ENCODE measurements around the gene JUND.

The JUND gene

DNA sequence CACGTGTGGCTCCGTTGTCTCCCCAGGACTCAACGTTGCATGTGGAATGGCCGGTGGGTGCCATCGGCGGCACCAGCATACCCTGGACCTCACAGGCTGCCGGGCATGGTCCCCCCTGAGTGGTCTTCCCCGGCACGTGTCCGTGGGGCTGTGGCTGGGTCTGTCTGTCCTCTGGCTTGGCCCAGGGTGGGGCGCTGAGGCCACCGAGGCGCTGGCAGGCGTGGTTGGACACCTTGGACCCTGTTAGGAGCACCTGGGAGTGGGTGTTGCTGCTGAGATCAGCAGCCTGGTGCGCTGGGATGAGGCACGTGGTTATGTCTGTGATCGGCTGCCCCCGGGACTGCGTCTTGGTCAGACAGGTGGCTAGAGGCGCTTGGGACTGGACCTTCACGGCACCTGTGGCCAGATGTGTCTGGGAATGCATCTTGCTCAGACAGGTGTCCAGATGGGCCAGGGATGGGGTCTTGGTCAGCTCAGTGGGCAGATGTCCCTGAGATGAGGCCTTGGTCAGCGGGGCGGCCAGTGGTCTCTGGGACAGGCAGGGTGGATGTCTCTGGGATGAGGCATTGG lies 16.4 kb downstream of the JUND start:
- no peak overlapping the region for H3K4me3 ChIP-seq
- in situ Hi-C loops (cut with MboI; ENCODE audit: low sequenced_read_pairs) = no loop called here
- no peaks in the 10 kb centered on the region for H3K27me3 ChIP-seq (ENCODE audit: low read depth)
- no peaks in the 10 kb centered on the region for H3K36me3 ChIP-seq (replicated peaks)
- H3K9me3 ChIP-seq = no peaks in the 10 kb centered on the region
- DNase-seq (ENCODE audit: low spot score in 2 of 2) = no peak
- H3K4me1 ChIP-seq = no peaks in the 10 kb centered on the region

DNA sequence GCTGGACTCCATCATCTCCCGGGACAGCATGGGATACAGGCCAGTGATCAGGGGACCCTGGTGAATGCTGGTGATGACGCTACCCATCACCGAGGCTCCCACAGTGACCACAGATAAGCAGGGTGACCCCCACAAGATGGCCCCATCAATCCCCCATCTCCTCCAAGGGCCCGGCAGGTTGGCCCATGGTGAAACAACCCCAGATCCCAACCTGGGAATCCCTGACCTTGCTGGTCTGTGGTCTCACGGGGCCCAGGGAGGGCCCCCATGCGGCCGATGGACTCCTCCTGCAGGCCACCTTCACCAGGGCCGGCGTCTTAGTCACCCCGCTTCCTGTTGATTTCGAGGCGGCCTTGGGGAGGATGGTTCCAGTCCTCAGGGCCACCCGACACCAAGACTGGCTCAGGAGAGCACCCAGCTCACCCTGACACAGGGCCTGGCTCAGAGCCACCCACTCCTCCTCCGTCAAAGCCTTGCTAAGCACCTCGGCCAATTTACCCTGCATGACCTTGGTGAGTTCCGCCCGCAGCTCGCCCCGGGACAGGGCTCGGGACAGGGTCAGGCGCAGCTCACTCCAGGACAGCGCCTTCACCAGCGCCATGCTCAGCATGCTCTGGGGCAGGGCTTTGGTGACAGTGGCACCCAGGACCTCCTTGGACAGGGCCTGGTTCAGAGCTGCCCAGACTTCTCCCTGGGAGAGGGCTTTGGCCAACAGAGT lies 17.1 kb downstream of the JUND start:
- Histone ChIP-seq H3K27me3 (ENCODE audit: low read depth) (no peaks in the 10 kb centered on the region), H3K9me3 (no peaks in the 10 kb centered on the region), H3K4me3 (no peak overlapping the region), H3K4me1 (no peaks in the 10 kb centered on the region), H3K36me3 (replicated peaks) (no peaks in the 10 kb centered on the region)
- no peak for DNase-seq (ENCODE audit: low spot score in 2 of 2)
- in situ Hi-C loops (cut with MboI; ENCODE audit: low sequenced_read_pairs) = no loop called here

DNA sequence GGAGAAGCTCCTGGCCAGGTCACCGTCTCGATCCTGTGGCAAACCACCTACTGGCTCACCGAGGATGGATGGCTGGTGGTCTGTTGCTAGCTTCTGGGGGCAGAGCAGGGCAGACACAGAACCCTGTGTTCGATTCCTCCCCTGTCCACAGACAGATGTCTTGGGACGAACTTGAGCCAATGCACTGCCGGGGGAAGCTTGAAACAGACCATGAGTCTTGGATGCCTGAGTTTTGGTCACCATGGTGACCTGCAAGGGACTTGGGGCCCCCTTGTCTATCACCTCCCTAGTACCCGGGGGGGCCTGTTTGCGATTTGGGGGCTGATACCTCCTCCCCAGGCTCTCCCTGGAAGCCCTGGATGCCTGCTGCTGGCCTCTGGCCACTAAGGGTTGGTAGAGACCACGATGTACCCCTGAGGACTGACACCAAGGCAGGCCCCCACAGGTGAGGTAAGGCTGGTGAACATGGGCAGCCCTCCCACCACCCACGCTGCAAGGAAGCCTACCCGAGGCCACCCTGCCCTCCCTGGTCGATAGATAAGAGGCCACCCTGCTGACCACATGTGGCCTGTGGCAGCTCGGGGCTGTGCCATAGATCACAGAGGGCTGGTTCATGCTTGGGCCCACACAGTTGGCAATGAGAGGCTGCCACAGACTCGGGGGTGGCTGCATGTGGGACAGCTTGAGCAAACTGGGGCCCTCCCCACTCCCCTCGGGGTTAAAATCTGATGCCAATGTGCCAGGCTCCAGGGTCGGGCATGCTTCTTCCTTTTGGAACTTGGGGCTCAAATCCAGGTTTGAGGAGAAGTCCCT lies 17.9 kb downstream of the JUND start:
- Histone ChIP-seq H3K4me3 (no peak overlapping the region), H3K27me3 (ENCODE audit: low read depth) (no peaks in the 10 kb centered on the region), H3K9me3 (no peaks in the 10 kb centered on the region), H3K4me1 (no peaks in the 10 kb centered on the region), H3K36me3 (replicated peaks) (no peaks in the 10 kb centered on the region)
- in situ Hi-C loops (cut with MboI; ENCODE audit: low sequenced_read_pairs) = no loop called here
- DNase-seq (ENCODE audit: low spot score in 2 of 2) = no peak

DNA sequence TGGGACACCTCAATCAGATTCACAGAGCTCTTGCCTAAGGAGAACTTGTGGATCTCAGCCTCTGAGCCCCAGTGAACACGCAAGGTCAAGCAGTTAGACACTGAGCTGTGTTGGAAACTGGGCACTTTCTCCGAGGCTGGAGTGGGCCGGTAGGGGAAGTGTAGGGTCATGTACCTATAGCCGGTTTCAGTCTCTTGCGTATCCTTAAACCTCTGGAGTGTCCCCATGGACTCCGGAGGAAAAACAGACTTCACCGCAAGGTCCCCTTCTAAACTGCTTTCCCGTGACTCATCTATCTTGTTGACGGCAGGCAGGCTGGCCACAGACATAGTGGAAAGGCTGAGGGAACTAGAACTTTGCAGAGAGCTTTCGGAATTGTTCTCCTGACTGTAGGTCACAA lies 18.5 kb downstream of the JUND start:
- Histone ChIP-seq H3K27me3 (ENCODE audit: low read depth) (no peaks in the 10 kb centered on the region), H3K4me3 (no peak overlapping the region), H3K4me1 (no peaks in the 10 kb centered on the region), H3K36me3 (replicated peaks) (no peaks in the 10 kb centered on the region), H3K9me3 (no peaks in the 10 kb centered on the region)
- in situ Hi-C loops (cut with MboI; ENCODE audit: low sequenced_read_pairs) = no loop called here
- DNase-seq (ENCODE audit: low spot score in 2 of 2) = no peak

DNA sequence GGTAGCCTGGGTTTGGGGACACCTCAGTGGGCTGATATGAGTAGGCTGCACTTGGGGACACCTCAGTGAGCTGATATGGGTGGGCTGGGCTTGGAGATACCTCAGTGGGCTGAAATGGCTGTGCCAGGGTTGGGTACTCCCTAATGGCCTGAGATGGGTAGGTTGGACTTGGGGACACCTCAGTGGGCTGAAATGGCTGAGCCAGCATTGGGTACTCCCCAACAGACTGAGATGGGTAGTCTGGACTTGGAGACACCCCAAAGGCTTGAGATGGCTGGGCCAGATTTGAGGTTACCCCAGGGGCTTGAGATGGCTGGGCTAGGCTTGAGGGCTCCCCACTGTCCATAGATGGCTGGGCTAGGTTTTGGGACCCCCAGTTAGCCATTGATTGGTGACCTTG lies 19.3 kb downstream of the JUND start:
- H3K4me1 ChIP-seq = no peaks in the 10 kb centered on the region
- in situ Hi-C loops (cut with MboI; ENCODE audit: low sequenced_read_pairs) = no loop called here
- no peaks in the 10 kb centered on the region for H3K36me3 ChIP-seq (replicated peaks)
- DNase-seq (ENCODE audit: low spot score in 2 of 2) = no peak
- no peaks in the 10 kb centered on the region for H3K27me3 ChIP-seq (ENCODE audit: low read depth)
- H3K4me3 ChIP-seq = no peak overlapping the region
- H3K9me3 ChIP-seq = no peaks in the 10 kb centered on the region

DNA sequence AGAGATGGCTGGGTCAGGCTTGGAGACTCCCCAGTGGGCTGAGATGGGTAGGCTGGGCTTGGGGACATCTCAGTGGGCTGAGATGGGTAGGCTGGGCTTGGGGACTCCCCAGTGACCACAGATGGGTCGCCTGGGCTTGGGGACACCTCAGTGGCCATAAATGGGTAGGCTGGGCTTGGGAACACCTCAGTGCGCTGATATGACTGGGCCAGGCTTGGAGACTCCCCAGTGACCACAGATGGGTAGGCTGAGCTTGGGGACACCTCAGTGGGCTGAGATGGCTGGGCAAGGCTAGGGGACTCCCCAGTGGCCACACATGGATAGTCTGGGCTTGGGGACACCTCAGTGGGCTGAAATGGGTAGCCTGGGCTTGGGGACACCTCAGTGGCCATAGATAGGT lies 19.9 kb downstream of the JUND start:
- Histone ChIP-seq H3K27me3 (ENCODE audit: low read depth) (no peaks in the 10 kb centered on the region), H3K4me3 (no peak overlapping the region), H3K9me3 (no peaks in the 10 kb centered on the region), H3K36me3 (replicated peaks) (no peaks in the 10 kb centered on the region), H3K4me1 (no peaks in the 10 kb centered on the region)
- no peak for DNase-seq (ENCODE audit: low spot score in 2 of 2)
- in situ Hi-C loops (cut with MboI; ENCODE audit: low sequenced_read_pairs) = no loop called here

DNA sequence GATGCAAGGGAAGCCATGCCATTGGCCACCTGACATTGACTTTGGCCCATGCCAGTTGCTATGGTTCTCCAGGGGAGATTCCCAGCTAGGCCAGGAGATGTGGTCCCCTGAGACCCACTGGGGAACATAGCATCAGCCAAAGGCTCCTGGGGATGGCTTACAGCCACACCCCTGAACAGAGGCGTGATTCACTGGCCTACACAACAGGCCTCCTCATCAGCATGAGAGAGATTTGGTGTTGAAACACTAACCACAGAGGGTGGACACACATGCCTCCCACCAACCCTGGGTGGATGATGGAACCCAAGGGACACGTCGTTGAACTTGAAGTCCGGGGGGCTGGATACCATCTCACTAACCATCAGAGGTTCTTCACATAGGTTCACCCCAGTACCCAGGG lies 21.5 kb downstream of the JUND start:
- Histone ChIP-seq H3K27me3 (ENCODE audit: low read depth) (peaks cover under 1% of the 10 kb centered on the region; the same call in 1 of the 2 replicates), H3K4me1 (no peaks in the 10 kb centered on the region), H3K9me3 (no peaks in the 10 kb centered on the region), H3K4me3 (no peak overlapping the region), H3K36me3 (replicated peaks) (no peaks in the 10 kb centered on the region)
- in situ Hi-C loops (cut with MboI; ENCODE audit: low sequenced_read_pairs) = loop anchor here (10.0 kb wide), 1 partner anchor 235 kb away; no protein-coding TSS in a partner anchor
- no peak for DNase-seq (ENCODE audit: low spot score in 2 of 2)

DNA sequence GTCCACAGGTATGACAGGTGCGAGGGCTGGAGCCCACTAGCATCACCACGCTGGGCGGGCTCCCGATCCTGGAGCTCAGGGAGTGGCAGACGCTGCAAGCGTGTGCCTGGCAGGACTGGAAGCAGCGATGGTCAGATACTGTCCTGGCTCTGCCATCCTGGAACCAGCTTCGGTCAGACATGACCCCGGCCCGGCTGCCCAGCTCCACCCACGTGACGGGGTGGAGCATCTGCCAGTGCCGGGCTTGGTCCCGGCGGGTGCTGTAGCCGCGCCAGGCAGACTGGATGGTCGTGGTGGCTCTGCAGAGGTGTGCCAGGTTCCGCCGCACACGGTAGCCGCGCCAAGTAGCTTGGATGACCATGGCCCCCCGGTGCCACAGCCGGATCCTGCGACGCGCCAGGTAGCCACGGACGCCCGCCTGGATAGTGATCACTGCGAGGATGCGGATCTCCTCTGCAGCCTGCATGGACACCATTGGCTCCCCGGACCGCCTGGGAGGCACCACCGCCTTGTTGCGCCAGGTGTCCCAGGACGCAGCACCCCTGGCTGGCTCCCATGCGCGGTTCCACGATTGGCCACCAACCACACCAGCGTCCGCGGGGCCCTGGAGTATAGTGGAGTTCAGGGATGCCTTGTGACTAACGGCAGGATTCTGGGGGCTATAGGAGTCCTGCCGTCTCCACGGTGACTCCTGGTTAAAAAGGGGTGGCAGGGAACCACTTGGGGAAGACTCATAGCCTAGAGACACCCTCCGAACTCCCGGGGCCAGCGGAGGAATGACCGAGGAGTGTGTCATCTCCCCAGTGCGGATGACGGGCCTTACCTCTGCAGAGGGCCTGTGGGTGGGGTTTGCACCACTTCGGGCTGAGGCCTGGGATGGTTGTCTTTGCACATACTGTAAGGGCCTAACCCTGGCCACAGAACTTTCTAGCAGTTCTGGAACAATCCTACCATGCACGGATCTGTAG lies 23.6 kb downstream of the JUND start:
- Histone ChIP-seq H3K9me3 (no peaks in the 10 kb centered on the region), H3K36me3 (replicated peaks) (no peaks in the 10 kb centered on the region), H3K4me3 (no peak overlapping the region), H3K27me3 (ENCODE audit: low read depth) (peaks cover 3% of the 10 kb centered on the region; the same call in 1 of the 2 replicates), H3K4me1 (no peaks in the 10 kb centered on the region)
- DNase-seq (ENCODE audit: low spot score in 2 of 2) = no peak
- in situ Hi-C loops (cut with MboI; ENCODE audit: low sequenced_read_pairs) = loop anchor here (10.0 kb wide), 1 partner anchor 233 kb away; no protein-coding TSS in a partner anchor

DNA sequence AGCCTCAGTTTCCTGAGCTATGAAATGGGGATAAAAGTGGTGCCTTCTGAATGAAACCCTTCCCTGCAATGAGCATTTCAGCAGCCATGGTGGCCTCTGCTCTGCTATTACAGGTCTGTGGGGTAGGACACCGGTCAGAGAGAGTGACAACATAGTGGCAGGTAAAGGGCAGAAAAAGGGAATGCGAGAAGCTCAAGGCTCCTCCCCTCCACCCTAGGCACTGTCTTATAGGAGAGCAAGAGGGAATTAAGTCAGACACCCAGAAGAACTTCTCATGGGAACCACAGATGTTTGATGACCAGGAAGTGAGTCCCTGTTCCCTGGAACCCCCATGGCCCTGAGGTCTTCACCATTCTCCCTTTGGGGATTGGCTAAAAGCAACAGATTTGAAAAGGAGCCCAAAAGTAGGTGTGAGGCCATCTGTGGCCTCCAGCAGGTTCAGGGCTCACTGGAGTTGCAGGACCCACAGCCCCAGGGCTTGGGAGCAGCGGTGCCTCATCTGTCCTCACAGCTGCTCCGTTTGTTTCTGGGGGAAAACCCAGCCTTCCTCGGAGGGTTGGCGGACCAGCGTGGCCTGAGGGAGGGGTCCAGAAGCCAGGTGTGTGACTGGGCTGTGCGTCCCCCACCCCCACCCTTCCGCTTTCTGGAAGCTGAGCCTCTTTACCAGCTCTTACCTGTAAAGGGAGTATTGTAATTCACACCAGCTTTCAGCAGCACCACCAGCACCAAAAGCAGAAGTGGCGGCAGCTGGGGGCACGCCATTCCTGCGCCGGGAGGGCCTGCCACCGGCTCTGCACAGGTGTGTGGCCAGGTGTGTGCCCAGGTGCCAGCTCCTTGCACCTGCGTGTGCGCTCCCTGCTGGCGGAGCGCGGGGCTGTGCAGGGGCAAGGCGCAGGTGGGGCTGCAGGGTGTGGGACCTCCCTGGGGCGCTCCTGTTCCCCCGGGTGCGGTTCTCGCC lies 26.6 kb downstream of the JUND start:
- no peaks in the 10 kb centered on the region for H3K36me3 ChIP-seq (replicated peaks)
- DNase-seq (ENCODE audit: low spot score in 2 of 2) = no peak
- H3K27me3 ChIP-seq (ENCODE audit: low read depth) = peaks cover 3% of the 10 kb centered on the region; the same call in 1 of the 2 replicates
- H3K9me3 ChIP-seq = no peaks in the 10 kb centered on the region
- H3K4me1 ChIP-seq = no peaks in the 10 kb centered on the region
- in situ Hi-C loops (cut with MboI; ENCODE audit: low sequenced_read_pairs) = loop anchor here (10.0 kb wide), 1 partner anchor 230 kb away; no protein-coding TSS in a partner anchor
- no peak overlapping the region for H3K4me3 ChIP-seq

DNA sequence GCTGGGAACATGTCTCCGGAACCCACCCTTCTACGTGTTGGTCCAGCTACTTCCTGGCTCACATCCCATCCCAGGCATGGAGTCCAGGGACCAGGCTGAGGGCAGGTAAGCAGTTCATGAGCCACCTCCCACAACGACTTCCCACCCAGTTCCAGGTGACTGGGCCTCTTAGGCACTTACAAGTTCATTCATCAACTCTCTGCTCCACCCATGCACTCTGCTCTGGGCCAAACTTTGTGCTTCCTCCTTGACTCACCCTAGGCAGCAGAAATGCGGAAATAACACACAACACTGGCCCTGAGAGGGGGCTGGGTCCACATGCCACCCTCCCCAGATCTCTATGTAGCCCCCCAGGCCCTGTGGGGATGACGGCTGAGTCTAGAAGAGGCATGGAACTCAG lies 27.7 kb downstream of the JUND start:
- no peak for DNase-seq (ENCODE audit: low spot score in 2 of 2)
- Histone ChIP-seq H3K9me3 (no peaks in the 10 kb centered on the region), H3K27me3 (ENCODE audit: low read depth) (peaks cover 3% of the 10 kb centered on the region; the same call in 1 of the 2 replicates), H3K4me1 (no peaks in the 10 kb centered on the region), H3K36me3 (replicated peaks) (no peaks in the 10 kb centered on the region), H3K4me3 (no peak overlapping the region)
- in situ Hi-C loops (cut with MboI; ENCODE audit: low sequenced_read_pairs) = loop anchor here (10.0 kb wide), 1 partner anchor 229 kb away; no protein-coding TSS in a partner anchor

DNA sequence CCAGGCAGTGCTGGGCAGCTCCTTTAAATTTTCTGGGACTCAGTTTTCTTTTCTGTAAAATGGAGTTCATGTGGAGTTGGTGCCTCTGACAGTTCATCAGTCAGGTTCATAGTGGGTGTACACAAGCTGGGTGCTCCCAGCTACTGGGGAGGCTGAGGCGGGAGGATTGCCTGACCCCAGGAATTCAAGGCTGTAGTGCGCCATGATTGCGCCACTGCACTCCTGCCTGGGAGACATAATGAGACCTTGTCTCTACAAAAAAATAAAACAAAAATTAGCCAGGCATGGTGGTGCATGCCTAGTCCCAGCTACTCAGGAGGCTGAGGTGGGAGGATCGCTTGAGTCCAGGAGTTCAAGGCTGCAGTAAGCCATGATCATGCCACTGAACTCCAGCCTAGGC lies 28.3 kb downstream of the JUND start:
- Histone ChIP-seq H3K4me1 (no peaks in the 10 kb centered on the region), H3K9me3 (no peaks in the 10 kb centered on the region), H3K4me3 (no peak overlapping the region), H3K36me3 (replicated peaks) (no peaks in the 10 kb centered on the region), H3K27me3 (ENCODE audit: low read depth) (peaks cover 3% of the 10 kb centered on the region; the same call in 1 of the 2 replicates)
- in situ Hi-C loops (cut with MboI; ENCODE audit: low sequenced_read_pairs) = loop anchor here (10.0 kb wide), 1 partner anchor 228 kb away; no protein-coding TSS in a partner anchor
- DNase-seq (ENCODE audit: low spot score in 2 of 2) = no peak

DNA sequence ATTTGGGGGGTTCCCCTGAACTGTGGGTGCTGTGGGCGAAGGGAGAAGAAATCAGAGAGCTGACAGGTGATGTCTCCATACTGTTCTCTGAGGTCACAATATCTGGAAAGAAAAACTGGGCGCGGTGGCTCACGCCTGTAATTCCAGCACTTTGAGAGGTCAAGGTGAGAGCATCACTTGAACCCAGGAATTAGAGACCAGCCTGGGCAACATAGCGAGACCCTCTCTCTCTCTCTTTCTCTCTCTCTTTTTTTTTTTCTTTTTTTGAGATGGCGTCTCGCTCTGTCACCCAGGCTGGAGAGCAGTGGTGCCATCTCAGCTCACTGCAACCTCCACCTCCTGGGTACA lies 29.1 kb downstream of the JUND start:
- no peaks in the 10 kb centered on the region for H3K9me3 ChIP-seq
- no peak for DNase-seq (ENCODE audit: low spot score in 2 of 2)
- H3K4me1 ChIP-seq = no peaks in the 10 kb centered on the region
- peaks cover 3% of the 10 kb centered on the region; the same call in 1 of the 2 replicates for H3K27me3 ChIP-seq (ENCODE audit: low read depth)
- no peak overlapping the region for H3K4me3 ChIP-seq
- no peaks in the 10 kb centered on the region for H3K36me3 ChIP-seq (replicated peaks)
- in situ Hi-C loops (cut with MboI; ENCODE audit: low sequenced_read_pairs) = loop anchor here (10.0 kb wide), 1 partner anchor 228 kb away; no protein-coding TSS in a partner anchor
